Heart left ventricle (tissue), 13 donors: ENCODE results near the gene NSD2.

Source experiments
- CTCF ChIP-seq, 12 donors: fragments of 200-600 bp; sonication (generic) in 4 of 12; IDR thresholded peaks; one replicate each; pipeline versions ENCODE4 v1.5.0 to v1.8.0; 2018 to 2022; ENCODE audit warnings: antibody characterized with exemption in 12 of 12, mild to moderate bottlenecking in 5 of 12
- POLR2A ChIP-seq, 2 donors: fragments of 450-650 bp; IDR thresholded peaks; one replicate each; pipeline ENCODE4 v1.6.1; 2017; ENCODE audit warnings: antibody characterized with exemption in 2 of 2, mild to moderate bottlenecking in 2 of 2, moderate library complexity in 2 of 2
- donor health status: ischemic (EF 13 %, LVEDD 7.1; RV severe dilation, severe dysfunction).
- donor health status: DM: no; HTN: yes; CAD: no.
- donor health status: DM: no; HTN: no; CAD: no.
- donor health status: ischemic (EF 25% LVEDD 6.9; RV normal size, moderate dysfunction).
- donor health status: ischemic (EF 25% LVEDD 5.7; RV mildly dilated, moderate dysfunction).
- donor health status: ischemic (EF 35%, LVEDD 5.7; RV mildly dilated, moderate dysfunction).
- donor health status: nonischemic (EF 11% LVEDD 7.7; RV severe dilation, severe dysfunction).
- donor health status: DM: yes; HTN: yes; CAD: no.
- donor health status: PGD.
- donor health status: ischemic (EF 29% LVEDD 5.4; RV normal size, mild dysfunction).
- donor health status: nonischemic (EF 23%, LVEDD 6.1; RV moderate dilation, normal function).

DNA sequence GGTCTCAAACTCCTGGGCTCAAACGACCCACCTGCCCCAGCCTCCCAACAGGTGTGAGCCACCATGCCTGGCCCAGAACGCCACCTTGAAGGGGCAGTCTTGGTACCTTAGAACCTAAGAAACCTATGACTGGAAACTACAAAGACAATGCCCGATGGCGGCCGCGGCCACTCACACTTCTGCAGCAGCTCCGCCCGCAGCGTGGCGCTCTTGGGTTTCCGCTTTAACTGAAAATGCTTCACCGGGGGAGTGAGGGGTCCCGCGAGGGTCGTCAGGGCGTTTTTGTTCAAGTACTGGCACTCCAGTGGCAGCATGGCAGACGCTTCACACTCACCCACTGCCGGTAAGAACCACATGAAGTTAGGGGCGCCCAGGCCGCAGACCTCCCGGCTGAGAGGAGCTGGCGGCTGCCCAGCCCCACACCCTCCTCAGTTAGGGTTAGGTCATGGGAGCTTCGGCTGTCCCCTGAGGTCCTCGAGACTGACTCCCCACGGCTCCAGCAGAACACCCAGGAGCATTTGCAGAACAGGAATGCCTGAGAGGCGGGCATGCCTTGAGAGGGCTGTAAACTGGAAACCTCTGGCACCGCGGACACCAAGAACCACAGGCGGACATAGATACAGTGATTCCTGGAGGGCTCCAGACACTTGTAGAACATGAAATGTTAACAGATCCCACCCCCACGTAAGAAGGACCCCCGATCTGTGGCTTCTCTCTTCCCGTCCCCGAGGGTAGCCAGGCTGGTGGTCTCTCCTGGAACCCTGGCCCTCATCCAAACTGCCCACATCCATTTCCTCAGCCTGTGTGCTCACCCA, 118.5 kb downstream of the NSD2 start:
- TF ChIP-seq CTCF (IDR thresholded peaks at IDR 0.05) (no peak), POLR2A (IDR thresholded peaks at IDR 0.05) (no peak)
